Activated CD4-positive, alpha-beta memory T cell treated with anti-CD3 and anti-CD28 coated beads for 36 hours (primary cell): ENCODE data around the gene TLE3. TPM values are rescaled to one million over a fixed set of nuclear protein-coding genes. Genes with fewer than 3 reads are reported as not detected.

Experiments
- CTCF ChIA-PET: fragments of 350-600 bp; sonication (Branson Sonifier 250); formaldehyde crosslinking; loops from one replicate; lab custom pipeline; 2021; ENCODE audit warnings: antibody characterized with exemption, inconsistent platforms; lab: Charles Lee
- POLR2A ChIA-PET: fragments of 350-600 bp; sonication (Branson Sonifier 250); formaldehyde crosslinking; loops from one replicate; lab custom pipeline; 2021; ENCODE audit warnings: antibody characterized with exemption; lab: Charles Lee
- DNase-seq: peaks from one replicate; pipeline ENCODE4 v3.0.0-alpha.2; 2020
- H3K27ac Mint-ChIP-seq: one replicate; pipeline ENCODE4 v1.8.0; 2021; ENCODE audit warnings: mixed read lengths
- H3K27me3 Mint-ChIP-seq: one replicate; pipeline ENCODE4 v1.8.0; 2021; ENCODE audit warnings: mixed read lengths
- H3K36me3 Mint-ChIP-seq: one replicate; pipeline ENCODE4 v1.8.0; 2021; ENCODE audit warnings: mixed read lengths
- H3K4me1 Mint-ChIP-seq: one replicate; pipeline ENCODE4 v1.8.0; 2021; ENCODE audit warnings: low read depth, mixed read lengths
- H3K4me3 Mint-ChIP-seq: one replicate; pipeline ENCODE4 v1.8.0; 2021; ENCODE audit warnings: mild to moderate bottlenecking, mixed read lengths
- H3K9me3 Mint-ChIP-seq: one replicate; pipeline ENCODE4 v1.8.0; 2021; ENCODE audit warnings: mixed read lengths
- intact Hi-C: fragments of 100-400 bp; cut with micrococcal nuclease; formaldehyde crosslinking; loops from one replicate; pipeline ENCODE4 v1.15.1; 2023
- total RNA-seq, 2 experiments: library from RNA; stranded (reverse); gene quantifications; one replicate each; pipeline ENCODE4 v1.2.3, GENCODE V29; 2021

The TLE3 gene
- total RNA-seq, 2 experiments from 2014 or later = 85.4 to 95.1 TPM

DNA sequence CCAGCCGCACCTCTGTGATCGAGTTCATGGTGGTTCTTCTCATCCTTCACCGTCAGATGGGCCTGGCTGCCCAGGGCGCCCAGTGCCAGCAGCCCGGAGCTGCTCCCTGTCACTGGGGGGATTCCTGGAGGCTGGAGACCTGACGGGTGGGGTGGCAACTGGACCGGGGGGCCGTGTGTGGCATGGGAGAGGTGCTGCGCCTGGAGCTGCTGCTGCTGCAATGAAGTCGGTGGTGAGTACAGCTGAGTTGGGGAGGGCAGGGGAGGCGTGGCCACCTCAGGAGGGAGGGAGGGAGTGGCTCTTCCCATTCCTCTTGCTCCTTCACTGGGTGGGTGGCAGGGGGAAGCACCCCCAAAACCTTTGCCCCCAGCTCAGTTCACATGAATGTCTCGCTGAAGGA, 31.7 kb downstream of the TLE3 start:
- H3K9me3 Mint-ChIP-seq = no peaks in the 10 kb centered on the region
- intact Hi-C loops = no loop called here
- ChIA-PET POLR2A (no interaction called here), CTCF (no interaction called here)
- no peaks in the 10 kb centered on the region for H3K27me3 Mint-ChIP-seq
- H3K36me3 Mint-ChIP-seq = peaks cover 48% of the 10 kb centered on the region
- no peak overlapping the region for H3K27ac Mint-ChIP-seq
- peaks cover 2% of the 10 kb centered on the region for H3K4me1 Mint-ChIP-seq
- DNase-seq = no peak
- H3K4me3 Mint-ChIP-seq = no peak overlapping the region

DNA sequence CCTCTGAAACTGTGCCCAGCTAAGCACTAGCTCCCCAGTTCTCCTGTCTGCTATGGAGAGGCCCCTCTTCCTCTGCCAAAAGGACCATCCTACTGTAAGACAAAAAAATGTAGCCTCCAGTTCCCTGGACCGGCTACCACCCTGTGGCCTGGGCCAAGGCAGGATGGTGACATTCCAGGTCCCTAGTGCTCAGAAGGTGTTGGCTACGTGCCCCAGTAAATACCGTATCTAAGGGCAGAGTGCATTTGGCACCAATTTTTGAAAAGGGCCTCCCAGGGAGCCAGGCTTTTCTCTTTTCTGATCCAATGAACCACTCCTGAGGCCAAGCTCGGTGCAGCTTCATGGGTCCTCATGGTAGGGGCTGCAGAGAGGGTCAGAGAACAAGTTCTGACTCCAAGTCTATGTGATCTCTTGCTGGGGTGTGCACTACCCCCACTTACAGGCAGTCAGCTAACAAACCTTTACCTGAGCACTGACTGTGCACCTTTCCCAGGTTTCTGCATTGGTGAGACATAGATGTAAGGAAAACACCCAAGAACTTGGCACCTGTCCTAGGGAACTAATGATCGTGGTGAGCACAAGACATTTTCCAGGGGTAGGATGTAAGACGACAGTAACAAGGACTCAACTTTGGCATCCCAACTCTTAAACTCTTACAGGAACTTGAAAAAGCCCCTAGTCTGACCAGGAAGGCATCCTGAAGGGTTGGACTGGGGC, 32.6 kb downstream of the TLE3 start:
- Mint-ChIP-seq H3K9me3 (no peaks in the 10 kb centered on the region), H3K4me3 (no peak overlapping the region), H3K27ac (no peak overlapping the region), H3K4me1 (no peaks in the 10 kb centered on the region), H3K27me3 (no peaks in the 10 kb centered on the region), H3K36me3 (peaks cover 47% of the 10 kb centered on the region)
- ChIA-PET CTCF (no interaction called here), POLR2A (interaction anchor here (0.6 kb wide), 1 partner anchor 35 kb away, joined by 3 read pairs; no protein-coding TSS in a partner anchor)
- intact Hi-C loops = no loop called here
- no peak for DNase-seq

DNA sequence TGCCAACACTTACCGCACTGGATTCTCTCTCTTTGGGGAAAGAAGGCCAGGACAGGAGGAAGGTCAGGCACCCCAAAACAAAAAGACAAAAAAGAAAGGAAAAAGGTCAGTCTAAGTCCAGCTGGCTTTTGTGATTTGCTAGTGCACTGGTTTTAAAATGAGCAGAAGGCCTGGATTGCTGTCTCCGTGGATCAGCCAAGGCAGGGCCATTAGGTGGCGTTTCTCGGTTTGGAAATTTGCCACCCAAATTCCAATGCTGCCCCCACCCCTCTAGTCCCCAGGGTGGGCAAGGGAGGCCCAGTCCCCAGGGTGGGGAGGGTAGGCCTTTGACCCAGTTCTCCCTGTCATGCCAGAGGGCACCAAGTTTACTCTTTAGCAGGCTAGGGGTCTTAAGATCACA, 33.3 kb downstream of the TLE3 start:
- Mint-ChIP-seq H3K4me1 (no peaks in the 10 kb centered on the region), H3K36me3 (peaks cover 51% of the 10 kb centered on the region), H3K4me3 (no peak overlapping the region), H3K9me3 (no peaks in the 10 kb centered on the region), H3K27ac (no peak overlapping the region), H3K27me3 (no peaks in the 10 kb centered on the region)
- intact Hi-C loops = no loop called here
- CTCF ChIA-PET = no interaction called here
- no peak for DNase-seq
- POLR2A ChIA-PET = no interaction called here

DNA sequence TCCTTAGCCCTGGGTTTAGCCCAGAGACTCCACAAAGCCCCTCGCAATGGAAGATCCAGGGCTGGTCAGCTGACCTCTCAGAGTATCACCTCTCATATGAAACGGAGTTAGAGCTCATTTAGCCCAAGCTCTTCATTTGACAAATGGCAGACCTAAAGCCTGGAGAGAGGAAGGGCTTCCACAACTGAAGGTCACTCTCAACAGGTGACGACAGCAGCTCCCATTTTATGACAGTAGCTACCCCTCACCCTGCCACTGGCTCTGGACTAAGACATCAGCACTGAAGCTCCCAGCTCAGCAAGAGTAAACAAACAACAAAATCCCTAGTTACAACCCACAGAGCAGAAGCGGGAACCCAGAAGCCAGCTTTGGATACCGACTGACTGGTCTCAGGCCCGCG, 33.7 kb downstream of the TLE3 start:
- DNase-seq = no peak
- ChIA-PET POLR2A (no interaction called here), CTCF (no interaction called here)
- Mint-ChIP-seq H3K27ac (no peak overlapping the region), H3K4me3 (no peak overlapping the region), H3K4me1 (no peaks in the 10 kb centered on the region), H3K9me3 (no peaks in the 10 kb centered on the region), H3K27me3 (no peaks in the 10 kb centered on the region), H3K36me3 (peaks cover 54% of the 10 kb centered on the region)
- intact Hi-C loops = no loop called here

GRCh38 chr15:70063261-70063925, 34.3 kb downstream of the TLE3 start:
- CTCF ChIA-PET = no interaction called here
- intact Hi-C loops = no loop called here
- Mint-ChIP-seq H3K4me3 (no peak overlapping the region), H3K27me3 (no peaks in the 10 kb centered on the region), H3K36me3 (peaks cover 52% of the 10 kb centered on the region), H3K27ac (no peak overlapping the region), H3K4me1 (no peaks in the 10 kb centered on the region), H3K9me3 (no peaks in the 10 kb centered on the region)
- POLR2A ChIA-PET = no interaction called here
- DNase-seq = no peak

- Mint-ChIP-seq H3K27me3 (no peaks in the 10 kb centered on the region), H3K4me3 (no peak overlapping the region), H3K36me3 (peaks cover 57% of the 10 kb centered on the region), H3K9me3 (no peaks in the 10 kb centered on the region), H3K27ac (no peak overlapping the region), H3K4me1 (no peaks in the 10 kb centered on the region)
- DNase-seq = no peak
- intact Hi-C loops = no loop called here
- ChIA-PET POLR2A (no interaction called here), CTCF (interaction anchor here (0.6 kb wide), 1 partner anchor 597 kb away, joined by 3 read pairs; no protein-coding TSS in a partner anchor)
Observed at GRCh38 chr15:70062321-70062956, 35.3 kb downstream of the TLE3 start.

GRCh38 chr15:70061696-70062270, 35.9 kb downstream of the TLE3 start:
- no peak for DNase-seq
- Mint-ChIP-seq H3K9me3 (no peaks in the 10 kb centered on the region), H3K4me1 (no peaks in the 10 kb centered on the region), H3K27me3 (no peaks in the 10 kb centered on the region), H3K27ac (no peak overlapping the region), H3K4me3 (no peak overlapping the region), H3K36me3 (peaks cover 56% of the 10 kb centered on the region)
- POLR2A ChIA-PET = no interaction called here
- CTCF ChIA-PET = interaction anchor here (0.6 to 0.9 kb wide), 2 partner anchors 596 to 661 kb away, joined by 3 read pairs; no protein-coding TSS in a partner anchor
- intact Hi-C loops = no loop called here

DNA sequence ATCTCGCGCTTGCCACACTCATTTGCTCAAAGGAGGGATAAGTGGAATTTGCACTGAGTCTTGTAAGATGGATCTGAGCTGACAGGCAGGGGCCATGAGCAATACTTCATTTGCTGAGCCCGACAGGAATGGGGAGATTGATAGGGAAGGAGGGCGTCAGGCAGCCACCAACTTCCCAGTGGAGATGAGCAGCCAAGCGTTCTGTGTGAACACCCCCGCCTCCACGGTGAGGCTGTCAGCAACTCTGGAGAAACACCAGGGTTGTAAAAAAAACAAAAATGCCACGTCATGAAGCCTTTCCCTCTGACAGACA, 36.8 kb downstream of the TLE3 start:
- DNase-seq = no peak
- CTCF ChIA-PET = interaction anchor here (0.9 kb wide), 1 partner anchor 661 kb away, joined by 3 read pairs; no protein-coding TSS in a partner anchor
- peaks cover 51% of the 10 kb centered on the region for H3K36me3 Mint-ChIP-seq
- intact Hi-C loops = no loop called here
- no peaks in the 10 kb centered on the region for H3K4me1 Mint-ChIP-seq
- H3K27ac Mint-ChIP-seq = no peak overlapping the region
- H3K9me3 Mint-ChIP-seq = no peaks in the 10 kb centered on the region
- POLR2A ChIA-PET = no interaction called here
- H3K27me3 Mint-ChIP-seq = no peaks in the 10 kb centered on the region
- H3K4me3 Mint-ChIP-seq = no peak overlapping the region

DNA sequence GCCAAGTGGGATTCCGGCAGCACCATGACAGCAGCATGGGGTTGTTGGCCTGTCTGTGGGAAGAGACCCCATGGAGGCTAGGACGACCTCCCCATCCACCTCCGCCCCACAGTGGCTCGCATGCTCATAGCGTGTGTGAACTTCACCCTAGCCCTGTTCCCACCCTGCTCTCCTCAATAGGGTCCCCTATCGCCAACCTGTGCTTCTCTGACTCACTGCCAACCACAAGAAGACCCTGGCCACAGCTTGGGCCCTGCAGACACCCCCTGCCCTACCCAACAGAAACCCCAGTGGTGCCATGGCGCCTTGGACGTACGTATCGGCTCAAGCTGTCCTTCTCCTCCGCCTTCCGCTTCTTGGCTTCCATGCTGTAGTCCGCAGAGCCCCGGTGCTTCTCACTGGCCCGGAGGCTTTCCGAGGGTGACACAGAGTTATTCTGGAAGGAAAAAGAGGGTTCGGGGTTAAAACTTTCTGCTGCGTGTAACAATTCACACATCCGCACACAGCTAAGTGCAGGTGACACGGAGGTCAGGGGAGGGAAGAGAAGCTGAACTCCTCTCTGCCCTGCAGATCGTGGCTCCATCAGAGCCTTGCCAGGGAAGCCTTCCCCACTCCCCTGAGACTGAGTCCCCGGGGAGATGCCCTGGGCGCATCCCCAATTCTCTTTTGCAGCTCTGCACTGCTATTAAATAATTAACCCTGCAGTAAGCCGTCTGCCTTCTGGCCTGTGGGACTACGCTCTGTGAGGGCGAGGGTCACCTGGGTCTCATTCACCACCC, 37.3 kb downstream of the TLE3 start:
- POLR2A ChIA-PET = no interaction called here
- Mint-ChIP-seq H3K9me3 (no peaks in the 10 kb centered on the region), H3K4me1 (no peaks in the 10 kb centered on the region), H3K27me3 (no peaks in the 10 kb centered on the region), H3K4me3 (no peak overlapping the region), H3K27ac (no peak overlapping the region), H3K36me3 (peaks cover 51% of the 10 kb centered on the region)
- intact Hi-C loops = no loop called here
- DNase-seq = no peak
- CTCF ChIA-PET = no interaction called here

DNA sequence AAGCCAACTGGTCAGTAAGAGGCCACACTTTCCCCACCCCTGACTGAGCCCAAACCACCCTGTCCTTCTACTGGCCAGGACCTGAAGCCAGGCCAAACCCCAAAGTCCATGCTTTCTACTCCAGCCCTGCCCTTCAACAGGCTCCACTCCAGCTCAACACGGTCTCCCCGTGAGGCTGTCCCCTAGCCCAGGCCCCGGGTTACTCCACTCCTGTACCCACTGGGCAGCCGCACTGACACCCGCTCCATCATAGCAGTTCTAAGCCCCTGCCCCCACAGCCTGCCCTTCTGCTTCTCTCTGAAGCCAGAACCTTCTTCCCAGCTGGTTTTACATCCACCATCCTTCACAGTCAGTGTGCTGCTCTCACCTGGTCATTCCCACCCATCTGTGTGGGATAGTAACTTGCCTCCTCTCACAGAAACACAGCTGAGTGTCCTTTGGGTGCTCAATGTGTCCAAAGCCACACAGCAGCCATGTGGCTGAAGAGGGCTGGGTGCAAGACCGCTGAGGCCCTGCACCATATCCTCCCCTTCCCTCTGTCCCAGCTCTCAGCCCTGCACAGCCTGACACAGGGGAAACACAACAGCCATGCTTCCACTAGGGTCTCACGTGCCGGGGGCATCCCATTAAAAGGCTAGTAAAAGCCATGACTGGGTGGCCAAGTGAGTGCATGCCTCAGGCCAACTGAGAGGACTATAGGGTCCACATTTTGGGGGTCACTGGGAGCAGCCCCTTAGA, 38.1 kb downstream of the TLE3 start:
- intact Hi-C loops = no loop called here
- Mint-ChIP-seq H3K4me1 (no peaks in the 10 kb centered on the region), H3K36me3 (peaks cover 55% of the 10 kb centered on the region), H3K9me3 (no peaks in the 10 kb centered on the region), H3K4me3 (no peak overlapping the region), H3K27me3 (no peaks in the 10 kb centered on the region), H3K27ac (peak overlapping the region; percentile 23)
- DNase-seq = no peak
- ChIA-PET CTCF (no interaction called here), POLR2A (no interaction called here)

GRCh38 chr15:70058642-70059360, 38.9 kb downstream of the TLE3 start:
- CTCF ChIA-PET = no interaction called here
- intact Hi-C loops = no loop called here
- POLR2A ChIA-PET = no interaction called here

More at GRCh38 chr15:70058642-70059360, 38.9 kb downstream of the TLE3 start:
- Mint-ChIP-seq H3K27me3 (no peaks in the 10 kb centered on the region), H3K9me3 (no peaks in the 10 kb centered on the region), H3K4me1 (no peaks in the 10 kb centered on the region), H3K27ac (no peak overlapping the region), H3K36me3 (peaks cover 60% of the 10 kb centered on the region), H3K4me3 (no peak overlapping the region)
- no peak for DNase-seq
